Natural killer cell (primary cell): Measurements from ENCODE around the gene GDF15. TPM values are rescaled to one million over a fixed set of nuclear protein-coding genes. Genes with fewer than 3 reads are reported as not detected.
A peak's percentile ranks its signal among the peaks of the same experiment; 100 is the strongest.

Experiments used
- ATAC-seq, 3 donors: fragments of 150-1000 bp in 2 of 3; fragments of 200-7000 bp in 1 of 3; cut with Tn5 transposase; 1 replicate in 1 of 3; 2 replicates in 2 of 3; pipeline ENCODE4 v1.10.0; 2021; ENCODE audit warnings: mild to moderate bottlenecking in 2 of 3, moderate library complexity in 2 of 3
- DNase-seq, 2 donors: peaks; one replicate each; pipeline versions ENCODE4 v3.0.0 to v3.0.0-alpha.2; 2013 to 2021; ENCODE audit warnings: mixed read lengths in 1 of 2
- H3K27ac ChIP-seq: one replicate; pipeline ENCODE4 v1.5.1; 2013; ENCODE audit warnings: mild to moderate bottlenecking, low read length
- H3K27me3 ChIP-seq: one replicate; pipeline ENCODE4 v1.6.1; 2013; ENCODE audit warnings: low read length; ENCODE audit not compliant: control insufficient read depth, insufficient read depth
- H3K36me3 ChIP-seq: one replicate; pipeline ENCODE4 v1.6.1; 2013; ENCODE audit warnings: low read length; ENCODE audit not compliant: control insufficient read depth, insufficient read depth
- H3K4me1 ChIP-seq: one replicate; pipeline ENCODE4 v1.6.1; 2013; ENCODE audit warnings: low read length; ENCODE audit not compliant: control insufficient read depth, insufficient read depth
- H3K4me3 ChIP-seq: one replicate; pipeline ENCODE4 v1.5.1; 2013; ENCODE audit warnings: low read length
- H3K9me3 ChIP-seq: one replicate; pipeline ENCODE4 v1.6.1; 2013; ENCODE audit warnings: low read length; ENCODE audit not compliant: control insufficient read depth, insufficient read depth
- H3K27ac Mint-ChIP-seq, 2 donors: one replicate each; pipeline ENCODE4 v1.8.0; 2022; ENCODE audit warnings: mild to moderate bottlenecking in 2 of 2, mixed read lengths in 2 of 2, moderate library complexity in 1 of 2
- H3K27me3 Mint-ChIP-seq, 2 donors: one replicate each; pipeline ENCODE4 v1.8.0; 2022; ENCODE audit warnings: low read depth in 2 of 2, mixed read lengths in 2 of 2
- H3K36me3 Mint-ChIP-seq: one replicate; pipeline ENCODE4 v1.8.0; 2022; ENCODE audit warnings: mixed read lengths
- H3K4me1 Mint-ChIP-seq, 2 donors: one replicate each; pipeline ENCODE4 v1.8.0; 2022; ENCODE audit warnings: mixed read lengths in 2 of 2
- H3K4me3 Mint-ChIP-seq: one replicate; pipeline ENCODE4 v1.8.0; 2022; ENCODE audit warnings: mild to moderate bottlenecking, moderate library complexity, mixed read lengths
- H3K9me3 Mint-ChIP-seq, 2 donors: one replicate each; pipeline ENCODE4 v1.8.0; 2022; ENCODE audit warnings: mixed read lengths in 2 of 2
- WGBS: methylation state at CpG from one replicate; pipeline ENCODE4 v1.1.7; 2013; ENCODE audit warnings: missing lambda C conversion rate; ENCODE audit not compliant: insufficient coverage; 5-methylcytosine and 5-hydroxymethylcytosine counted together
- intact Hi-C: fragments of 100-400 bp; cut with micrococcal nuclease; formaldehyde crosslinking; loops from one replicate; pipeline ENCODE4 v1.14.2; 2022
- total RNA-seq, 4 donors: library from RNA; stranded (reverse); fragments of 120-200 nt in 1 of 4; gene quantifications; one replicate each; pipeline versions ENCODE4 v1.2.3 to v1.2.4, GENCODE V29; 2013 to 2022
- TF ChIP-seq, protein P1 (sequence below): fragments of 200-600 bp; IDR thresholded peaks from one replicate; pipeline ENCODE4 v1.8.0; 2022; ENCODE audit warnings: antibody characterized with exemption

The GDF15 gene
- total RNA-seq, 3 donors from 2014 or later (not counting 1 experiment from before 2014, with no cell fraction given) = 0.85 to 1.5 TPM; not detected in 1

DNA sequence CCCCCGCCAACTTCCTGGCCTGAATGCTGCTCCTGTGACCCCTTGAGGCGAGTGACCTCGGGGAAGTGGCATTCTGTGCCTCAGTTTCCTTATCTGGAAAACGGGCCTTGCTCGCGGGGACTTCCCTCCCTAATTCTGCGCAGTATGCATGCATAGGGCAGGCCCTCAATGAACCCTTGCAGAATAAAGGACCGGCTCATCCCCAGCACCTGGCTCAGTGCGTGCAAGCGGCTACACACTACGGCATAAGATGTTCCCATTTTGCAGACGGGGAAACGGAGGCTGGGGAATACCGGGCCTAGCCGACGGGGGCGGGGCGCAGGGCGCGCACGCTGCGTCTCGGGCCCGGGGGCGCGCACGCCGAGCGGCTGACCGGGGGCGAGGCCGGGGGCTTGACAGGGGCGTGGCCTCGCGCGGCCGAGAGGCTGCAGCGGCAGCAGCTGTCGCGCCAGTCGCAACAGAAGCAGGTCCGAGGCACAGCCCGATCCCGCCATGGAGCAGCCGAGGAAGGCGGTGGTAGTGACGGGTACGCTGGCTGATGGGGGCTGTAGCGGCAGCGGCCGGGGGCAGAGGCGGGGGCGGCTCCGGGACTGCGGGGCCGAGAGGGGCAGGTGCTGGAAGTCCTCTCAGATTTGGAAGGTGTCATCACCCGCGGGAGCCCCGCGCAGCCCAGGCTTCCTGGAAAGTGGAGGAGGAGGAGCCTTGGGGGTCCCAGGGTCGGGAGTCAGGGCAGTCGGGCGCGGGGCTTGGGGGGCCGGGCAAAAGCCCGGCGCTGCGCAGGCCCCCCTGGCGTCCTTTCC lies 45.6 kb upstream of the GDF15 start, which contains the start of gene PGPEP1:
PGPEP1 (plus strand) TSS at position 409 of the 800 bp plus-strand sequence; CDS start at position 493, 84 bp downstream.
- H3K9me3 ChIP-seq = no peaks in the 10 kb centered on the region
- no peaks in the 10 kb centered on the region for H3K9me3 Mint-ChIP-seq
- no peaks in the 10 kb centered on the region for H3K36me3 Mint-ChIP-seq
- WGBS = 3% methylated on average over 69 of the region's 69 CpGs
- peak within 1 kb of the TSS; percentile 94 for H3K4me3 ChIP-seq
- H3K27ac Mint-ChIP-seq = peak within 1 kb of the TSS; percentile 79 to 86
- peak within 1 kb of the TSS; percentile 76 for H3K27ac ChIP-seq
- ATAC-seq = peak; percentile 58 to 81 (median 78)
- no peaks in the 10 kb centered on the region for H3K27me3 ChIP-seq
- peaks cover 20% of the 10 kb centered on the region for H3K4me1 ChIP-seq
- peak; percentile 65 to 79 for DNase-seq
- H3K4me1 Mint-ChIP-seq = peaks cover 16% of the 10 kb centered on the region in 2 donors
- peaks cover 7% of the 10 kb centered on the region for H3K36me3 ChIP-seq
- TF ChIP-seq, protein P1, sequence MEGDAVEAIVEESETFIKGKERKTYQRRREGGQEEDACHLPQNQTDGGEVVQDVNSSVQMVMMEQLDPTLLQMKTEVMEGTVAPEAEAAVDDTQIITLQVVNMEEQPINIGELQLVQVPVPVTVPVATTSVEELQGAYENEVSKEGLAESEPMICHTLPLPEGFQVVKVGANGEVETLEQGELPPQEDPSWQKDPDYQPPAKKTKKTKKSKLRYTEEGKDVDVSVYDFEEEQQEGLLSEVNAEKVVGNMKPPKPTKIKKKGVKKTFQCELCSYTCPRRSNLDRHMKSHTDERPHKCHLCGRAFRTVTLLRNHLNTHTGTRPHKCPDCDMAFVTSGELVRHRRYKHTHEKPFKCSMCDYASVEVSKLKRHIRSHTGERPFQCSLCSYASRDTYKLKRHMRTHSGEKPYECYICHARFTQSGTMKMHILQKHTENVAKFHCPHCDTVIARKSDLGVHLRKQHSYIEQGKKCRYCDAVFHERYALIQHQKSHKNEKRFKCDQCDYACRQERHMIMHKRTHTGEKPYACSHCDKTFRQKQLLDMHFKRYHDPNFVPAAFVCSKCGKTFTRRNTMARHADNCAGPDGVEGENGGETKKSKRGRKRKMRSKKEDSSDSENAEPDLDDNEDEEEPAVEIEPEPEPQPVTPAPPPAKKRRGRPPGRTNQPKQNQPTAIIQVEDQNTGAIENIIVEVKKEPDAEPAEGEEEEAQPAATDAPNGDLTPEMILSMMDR = peak; percentile 0
- H3K27me3 Mint-ChIP-seq = no peaks in the 10 kb centered on the region
- intact Hi-C loops = no loop called here
- H3K4me3 Mint-ChIP-seq = peak within 1 kb of the TSS; percentile 88

DNA sequence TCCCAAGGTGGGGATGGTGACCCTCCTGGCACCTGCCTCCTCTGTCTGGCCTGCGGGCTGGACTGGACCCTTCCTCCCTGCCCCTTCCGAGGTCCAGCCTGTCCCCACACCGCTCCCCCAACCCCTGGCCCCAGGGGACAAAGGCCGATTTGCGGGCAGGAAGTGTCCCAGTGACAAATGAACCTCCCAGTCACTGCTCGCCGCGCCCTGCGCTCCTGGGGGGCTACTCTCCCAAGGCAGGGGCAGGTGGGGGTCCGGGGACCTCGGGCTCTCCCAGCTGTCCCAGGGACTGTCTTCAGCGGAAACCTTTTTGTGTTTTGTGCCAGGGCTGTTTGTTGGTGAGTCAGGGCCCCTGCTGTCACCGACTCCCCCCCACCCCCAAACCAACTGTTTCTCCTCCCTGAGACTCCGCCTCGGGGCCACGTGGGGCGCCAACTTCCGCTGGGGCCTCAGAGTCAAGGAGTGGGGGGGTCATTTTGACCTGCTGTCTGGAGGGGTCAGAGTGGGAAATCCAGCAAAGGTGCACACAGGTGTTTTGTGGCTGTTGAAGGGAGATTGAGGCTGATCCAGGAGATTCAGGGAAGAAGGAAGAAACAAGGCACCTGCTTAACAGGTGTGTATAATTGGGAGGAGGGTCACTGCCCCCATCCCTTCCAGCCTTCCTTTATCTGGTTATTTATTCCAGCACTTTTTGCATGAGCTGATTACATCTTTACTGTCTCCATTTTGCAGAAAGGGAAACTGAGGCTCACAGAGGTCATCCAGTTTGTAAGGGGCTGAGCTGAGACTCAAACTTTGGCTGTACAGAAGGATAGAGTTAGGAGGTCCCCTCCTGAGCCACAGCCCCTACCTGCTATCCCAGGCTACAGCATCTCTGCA lies 44.7 kb upstream of the GDF15 start:
- Mint-ChIP-seq H3K27me3 (no peaks in the 10 kb centered on the region), H3K4me1 (peaks cover 19 to 20% of the 10 kb centered on the region in 2 donors), H3K36me3 (no peaks in the 10 kb centered on the region), H3K9me3 (no peaks in the 10 kb centered on the region), H3K27ac (peak overlapping the region; percentile 79 to 86), H3K4me3 (peak overlapping the region; percentile 88)
- intact Hi-C loops = no loop called here
- DNase-seq = peak; percentile 56 to 73
- Histone ChIP-seq H3K4me3 (peak overlapping the region; percentile 94), H3K4me1 (peaks cover 20% of the 10 kb centered on the region), H3K9me3 (no peaks in the 10 kb centered on the region), H3K27ac (peak overlapping the region; percentile 76), H3K27me3 (no peaks in the 10 kb centered on the region), H3K36me3 (peaks cover 7% of the 10 kb centered on the region)
- under 1% methylated on average over 14 of the region's 18 CpGs for WGBS
- TF ChIP-seq, protein P1 = peak; percentile 3
- ATAC-seq = peak; percentile 72 to 83 (median 79)

- TF ChIP-seq, protein P1 = no peak
- H3K4me1 ChIP-seq = peaks cover 20% of the 10 kb centered on the region
- WGBS = 90% methylated on average over 8 of the region's 8 CpGs
- no peaks in the 10 kb centered on the region for H3K27me3 Mint-ChIP-seq
- intact Hi-C loops = no loop called here
- peaks cover 7% of the 10 kb centered on the region for H3K36me3 ChIP-seq
- no peaks in the 10 kb centered on the region for H3K9me3 ChIP-seq
- peak overlapping the region; percentile 88 for H3K4me3 Mint-ChIP-seq
- ATAC-seq (no peak), DNase-seq (no peak)
- peak overlapping the region; percentile 79 to 86 for H3K27ac Mint-ChIP-seq
- no peaks in the 10 kb centered on the region for H3K36me3 Mint-ChIP-seq
- peaks cover 24 to 28% of the 10 kb centered on the region in 2 donors for H3K4me1 Mint-ChIP-seq
- no peak overlapping the region for H3K4me3 ChIP-seq
- no peaks in the 10 kb centered on the region for H3K27me3 ChIP-seq
- no peak overlapping the region for H3K27ac ChIP-seq
- H3K9me3 Mint-ChIP-seq = no peaks in the 10 kb centered on the region
Measured at GRCh38 chr19:18342090-18342632, 43.8 kb upstream of the GDF15 start.
